ENCODE results near the gene TSPOAP1. TPM values are rescaled to one million over a fixed set of nuclear protein-coding genes. Genes with fewer than 3 reads are reported as not detected.

The TSPOAP1 gene
- total RNA-seq, 2 donors from 2014 or later, result 31.3 to 36.8 TPM

GRCh38 chr17:58325289-58325726 is 3.3 kb downstream of the TSPOAP1 start:
- Histone ChIP-seq H3K9me3 (ENCODE audit: control insufficient read depth, low read length) (no peaks in the 10 kb centered on the region), H3K4me1 (ENCODE audit: control insufficient read depth, insufficient read depth, low read length) (no peaks in the 10 kb centered on the region), H3K9ac (ENCODE audit: extremely low read depth, low read length, poor library complexity, severe bottlenecking) (no peak overlapping the region), H3K4me3 (ENCODE audit: low read length) (peak overlapping the region; percentile 76), H3K27me3 (ENCODE audit: control insufficient read depth, insufficient read depth, low read length, poor library complexity, severe bottlenecking) (peaks cover 8% of the 10 kb centered on the region), H3K36me3 (ENCODE audit: control insufficient read depth, insufficient read depth, low read length) (no peaks in the 10 kb centered on the region), H3K27ac (ENCODE audit: low read depth, low read length) (no peak overlapping the region)
- TF ChIP-seq CTCF (conservative IDR thresholded peaks at IDR 0.05), result no peak
- Mint-ChIP-seq H3K4me3 (peak overlapping the region; percentile 61), H3K4me1 (peaks cover 14% of the 10 kb centered on the region), H3K27me3 (ENCODE audit: insufficient read depth) (peaks cover 58% of the 10 kb centered on the region), H3K9me3 (no peaks in the 10 kb centered on the region), H3K36me3 (ENCODE audit: low read depth) (peaks cover 6% of the 10 kb centered on the region), H3K27ac (no peak overlapping the region)
- 86 to 92% methylated on average over 6 to 11 of the region's 11 CpGs for WGBS, 2 experiments (ENCODE audit: insufficient coverage in 1 of 2, insufficient read length in 1 of 2)
- peak; percentile 93 for DNase-seq

GRCh38 chr17:58324409-58325288 is 3.9 kb downstream of the TSPOAP1 start:
- Mint-ChIP-seq H3K27ac (no peak overlapping the region), H3K4me3 (peak overlapping the region; percentile 61), H3K36me3 (ENCODE audit: low read depth) (peaks cover 6% of the 10 kb centered on the region), H3K27me3 (ENCODE audit: insufficient read depth) (peaks cover 60% of the 10 kb centered on the region), H3K4me1 (peaks cover 14% of the 10 kb centered on the region), H3K9me3 (no peaks in the 10 kb centered on the region)
- Histone ChIP-seq H3K4me3 (ENCODE audit: low read length) (peak overlapping the region; percentile 76), H3K9me3 (ENCODE audit: control insufficient read depth, low read length) (no peaks in the 10 kb centered on the region), H3K36me3 (ENCODE audit: control insufficient read depth, insufficient read depth, low read length) (no peaks in the 10 kb centered on the region), H3K4me1 (ENCODE audit: control insufficient read depth, insufficient read depth, low read length) (no peaks in the 10 kb centered on the region), H3K27ac (ENCODE audit: low read depth, low read length) (no peak overlapping the region), H3K27me3 (ENCODE audit: control insufficient read depth, insufficient read depth, low read length, poor library complexity, severe bottlenecking) (peaks cover 8% of the 10 kb centered on the region), H3K9ac (ENCODE audit: extremely low read depth, low read length, poor library complexity, severe bottlenecking) (peak overlapping the region; percentile 33)
- peak; percentile 88 for DNase-seq
- 19 to 20% methylated on average over 32 to 66 of the region's 66 CpGs for WGBS, 2 experiments (ENCODE audit: insufficient coverage in 1 of 2, insufficient read length in 1 of 2)
- no peak for TF ChIP-seq CTCF (conservative IDR thresholded peaks at IDR 0.05)

GRCh38 chr17:58324056-58324408 is 4.6 kb downstream of the TSPOAP1 start:
- H3K9me3 ChIP-seq (ENCODE audit: control insufficient read depth, low read length), result no peaks in the 10 kb centered on the region
- H3K27ac ChIP-seq (ENCODE audit: low read depth, low read length), result no peak overlapping the region
- Mint-ChIP-seq H3K9me3 (no peaks in the 10 kb centered on the region), H3K27me3 (ENCODE audit: insufficient read depth) (peaks cover 60% of the 10 kb centered on the region), H3K4me3 (peak overlapping the region; percentile 61), H3K4me1 (peaks cover 14% of the 10 kb centered on the region), H3K36me3 (ENCODE audit: low read depth) (peaks cover 6% of the 10 kb centered on the region), H3K27ac (no peak overlapping the region)
- H3K4me3 ChIP-seq (ENCODE audit: low read length), result peak overlapping the region; percentile 76
- no peaks in the 10 kb centered on the region for H3K36me3 ChIP-seq (ENCODE audit: control insufficient read depth, insufficient read depth, low read length)
- H3K4me1 ChIP-seq (ENCODE audit: control insufficient read depth, insufficient read depth, low read length), result no peaks in the 10 kb centered on the region
- peak overlapping the region; percentile 33 for H3K9ac ChIP-seq (ENCODE audit: extremely low read depth, low read length, poor library complexity, severe bottlenecking)
- no peak for DNase-seq
- no peak for TF ChIP-seq CTCF (conservative IDR thresholded peaks at IDR 0.05)
- WGBS, 2 experiments (ENCODE audit: insufficient coverage in 1 of 2, insufficient read length in 1 of 2), result 24 to 35% methylated on average over 4 to 13 of the region's 13 CpGs
- peaks cover 8% of the 10 kb centered on the region for H3K27me3 ChIP-seq (ENCODE audit: control insufficient read depth, insufficient read depth, low read length, poor library complexity, severe bottlenecking)
